TTC549 (cell line): Measurements from ENCODE around the gene ADAM19.

ENCODE experiments used
- FAIRE-seq: peaks from 2 replicates; lab custom pipeline; 2012; peaks lifted over from hg19 to GRCh38; lab: Jason Lieb, UNC

Gene ADAM19

GRCh38 chr5:157513182-157513581 lies 62.4 kb downstream of the ADAM19 start:
- FAIRE-seq: no peak

GRCh38 chr5:157511651-157512644 lies 63.6 kb downstream of the ADAM19 start:
- FAIRE-seq: no peak

GRCh38 chr5:157510682-157511081 lies 64.9 kb downstream of the ADAM19 start:
- FAIRE-seq: no peak

GRCh38 chr5:157509587-157509986 lies 66.0 kb downstream of the ADAM19 start:
- no peak for FAIRE-seq

GRCh38 chr5:157509093-157509492 lies 66.5 kb downstream of the ADAM19 start:
- FAIRE-seq: no peak

GRCh38 chr5:157506981-157507780 lies 68.4 kb downstream of the ADAM19 start:
- FAIRE-seq: no peak

- FAIRE-seq: no peak
These were observed 69.4 kb downstream of the ADAM19 start for GRCh38 chr5:157506066-157506590.

GRCh38 chr5:157505496-157505895 lies 70.1 kb downstream of the ADAM19 start:
- no peak for FAIRE-seq

- no peak for FAIRE-seq
These were observed 71.5 kb downstream of the ADAM19 start for GRCh38 chr5:157504053-157504452.

- FAIRE-seq: no peak
These were observed 73.4 kb downstream of the ADAM19 start for GRCh38 chr5:157502143-157502647.

GRCh38 chr5:157497875-157498611 lies 77.5 kb downstream of the ADAM19 start:
- no peak for FAIRE-seq

- no peak for FAIRE-seq
These were observed 78.7 kb downstream of the ADAM19 start for GRCh38 chr5:157496864-157497263.

GRCh38 chr5:157494178-157494832 lies 81.3 kb downstream of the ADAM19 start:
- no peak for FAIRE-seq

GRCh38 chr5:157492886-157493285 lies 82.7 kb downstream of the ADAM19 start:
- no peak for FAIRE-seq

GRCh38 chr5:157491471-157491995 lies 84.0 kb downstream of the ADAM19 start:
- FAIRE-seq: no peak

- no peak for FAIRE-seq
These were observed 88.2 kb downstream of the ADAM19 start for GRCh38 chr5:157487358-157487757.

GRCh38 chr5:157486861-157487260 lies 88.7 kb downstream of the ADAM19 start:
- FAIRE-seq: no peak

GRCh38 chr5:157486221-157486681 lies 89.3 kb downstream of the ADAM19 start:
- no peak for FAIRE-seq

- no peak for FAIRE-seq
These were observed 89.8 kb downstream of the ADAM19 start for GRCh38 chr5:157485811-157486210.

GRCh38 chr5:157485340-157485739 lies 90.2 kb downstream of the ADAM19 start:
- no peak for FAIRE-seq

- no peak for FAIRE-seq
These were observed 90.8 kb downstream of the ADAM19 start for GRCh38 chr5:157484768-157485167.
